GM21381 (cell line): ENCODE results near the gene NFKBIB.
"Not testable (repeated sequence)": the region's sequence is repeated elsewhere in the genome, so short reads cannot be mapped to it uniquely, and the experiment has no call there.

Source experiments
- ATAC-seq: cut with Tn5 transposase; IDR thresholded peaks from one replicate; pipeline ENCODE4 v1.9.1; 2021; ENCODE audit warnings: mild to moderate bottlenecking, moderate library complexity; ENCODE audit not compliant: unreplicated experiment

The NFKBIB gene

GRCh38 chr19:38899447-38900201 lies at the start of gene NFKBIB, which contains the start of gene SIRT2:
NFKBIB (plus strand) TSS chr19:38899969; CDS start chr19:38900033, 64 bp downstream.
SIRT2 (minus strand) TSS chr19:38899618; CDS start chr19:38899521, 97 bp downstream.
- ATAC-seq, result peak; percentile 89

- peak; percentile 61 for ATAC-seq
Measured at GRCh38 chr19:38850436-38850975, 49.3 kb upstream of the NFKBIB start.

DNA sequence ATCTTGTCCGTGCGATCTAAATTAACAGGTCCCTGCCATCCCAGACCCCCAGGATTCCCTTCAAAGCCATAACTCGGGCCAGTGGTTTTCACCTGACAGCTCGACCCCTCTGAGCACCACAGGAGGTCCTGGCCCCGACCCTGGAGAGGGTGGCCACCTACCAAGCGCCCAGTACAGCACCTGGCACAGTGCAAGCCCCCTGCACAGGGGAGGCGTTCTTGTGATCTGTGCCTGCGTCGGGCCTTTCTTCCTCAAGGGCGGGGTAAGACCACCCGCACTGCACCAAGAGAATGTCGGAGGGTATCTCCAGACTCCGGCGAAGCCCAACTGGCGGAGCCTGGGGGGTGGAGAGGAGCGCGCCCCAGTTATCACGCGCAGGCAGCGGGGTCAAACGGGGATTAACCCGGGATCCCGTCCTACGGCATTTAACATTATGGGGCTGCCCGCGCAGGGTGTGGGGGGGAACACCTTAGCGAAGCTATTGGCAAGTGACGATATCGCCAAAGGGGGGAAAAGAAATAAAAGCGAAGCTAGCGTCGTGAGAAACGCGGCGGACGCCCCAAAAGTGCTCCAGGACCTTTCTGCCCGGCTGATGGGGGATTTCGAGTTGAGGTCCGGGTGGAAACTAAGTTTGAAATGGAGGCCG lies 48.7 kb upstream of the NFKBIB start:
- no peak for ATAC-seq

GRCh38 chr19:38851622-38852230 lies 48.0 kb upstream of the NFKBIB start:
- ATAC-seq, result peak; percentile 20

GRCh38 chr19:38852231-38853044 lies 47.3 kb upstream of the NFKBIB start:
- ATAC-seq, result no peak

GRCh38 chr19:38853214-38853613 lies 46.6 kb upstream of the NFKBIB start:
- ATAC-seq, result no peak

- ATAC-seq, result not testable (repeated sequence)
Measured at GRCh38 chr19:38854961-38855360, 44.8 kb upstream of the NFKBIB start.

GRCh38 chr19:38855751-38856150 lies 44.0 kb upstream of the NFKBIB start:
- ATAC-seq, result not testable (repeated sequence)

DNA sequence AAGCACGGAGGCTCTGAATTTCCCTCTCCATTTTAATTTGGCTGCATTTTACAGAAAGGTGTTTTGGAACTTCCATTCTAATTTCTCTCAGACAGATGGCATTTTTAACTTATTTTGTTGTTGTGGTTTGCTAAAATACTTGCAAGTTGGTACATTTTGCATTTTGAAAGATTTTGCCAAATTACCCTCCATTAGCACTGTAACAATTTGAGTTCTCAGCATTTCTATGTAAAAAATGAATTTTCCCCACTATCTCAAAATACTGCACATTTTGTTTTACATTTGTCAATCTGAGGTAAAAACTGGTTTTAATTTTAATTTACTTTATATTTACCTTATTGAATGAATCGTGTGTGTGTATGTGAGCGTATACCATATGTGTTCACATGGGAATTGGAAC lies 43.0 kb upstream of the NFKBIB start:
- no peak for ATAC-seq

DNA sequence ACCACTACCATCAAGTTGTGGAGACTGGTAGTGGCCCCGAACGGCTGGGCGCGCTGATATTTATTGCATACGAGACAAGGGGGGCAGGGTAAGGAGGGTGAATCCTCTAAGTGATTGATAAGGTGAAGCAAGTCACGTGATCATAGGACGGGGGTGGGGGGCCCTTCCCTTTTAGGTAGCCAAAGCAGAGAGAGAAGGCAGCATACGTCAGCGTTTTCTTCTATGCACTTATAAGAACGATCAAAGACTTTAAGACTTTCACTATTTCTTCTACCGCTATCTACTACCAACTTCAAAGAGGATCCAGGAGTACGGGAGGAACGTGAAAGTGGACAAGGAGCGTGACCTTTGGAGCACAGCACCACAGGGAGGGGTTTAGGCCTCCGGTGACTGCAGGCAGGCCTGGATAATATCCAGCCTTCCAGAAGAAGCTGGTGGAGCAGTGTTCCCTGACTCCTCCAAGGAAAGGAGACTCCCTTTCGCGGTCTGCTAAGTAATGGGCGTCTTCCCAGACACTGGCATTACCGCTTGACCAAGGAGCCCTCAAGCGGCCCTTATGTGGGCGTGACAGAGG lies 40.1 kb upstream of the NFKBIB start:
- not testable (repeated sequence) for ATAC-seq

GRCh38 chr19:38861368-38861767 lies 38.4 kb upstream of the NFKBIB start:
- no peak for ATAC-seq

- no peak for ATAC-seq
Measured at GRCh38 chr19:38862321-38863059, 37.3 kb upstream of the NFKBIB start.

GRCh38 chr19:38867171-38867780 lies 32.5 kb upstream of the NFKBIB start:
- ATAC-seq, result no peak

DNA sequence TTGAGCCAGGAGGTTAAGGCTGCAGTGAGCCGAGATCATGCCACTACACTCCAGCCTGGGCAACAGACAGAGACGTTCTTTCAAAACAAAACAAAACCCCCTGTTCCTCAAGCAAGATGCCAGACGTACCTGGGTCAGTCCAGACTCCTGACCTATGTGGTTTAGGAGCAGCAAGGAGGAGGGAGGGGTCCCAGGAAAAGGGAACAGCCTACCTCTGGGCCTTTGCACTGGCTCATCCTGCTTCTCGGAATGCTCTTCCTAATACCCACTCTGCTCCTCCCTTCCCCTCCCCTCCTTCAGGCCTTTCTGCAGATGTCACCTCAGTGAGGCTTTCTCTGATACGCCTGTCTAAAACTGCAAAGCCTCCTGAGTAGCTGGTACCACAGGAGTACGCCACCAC lies 31.2 kb upstream of the NFKBIB start:
- no peak for ATAC-seq

DNA sequence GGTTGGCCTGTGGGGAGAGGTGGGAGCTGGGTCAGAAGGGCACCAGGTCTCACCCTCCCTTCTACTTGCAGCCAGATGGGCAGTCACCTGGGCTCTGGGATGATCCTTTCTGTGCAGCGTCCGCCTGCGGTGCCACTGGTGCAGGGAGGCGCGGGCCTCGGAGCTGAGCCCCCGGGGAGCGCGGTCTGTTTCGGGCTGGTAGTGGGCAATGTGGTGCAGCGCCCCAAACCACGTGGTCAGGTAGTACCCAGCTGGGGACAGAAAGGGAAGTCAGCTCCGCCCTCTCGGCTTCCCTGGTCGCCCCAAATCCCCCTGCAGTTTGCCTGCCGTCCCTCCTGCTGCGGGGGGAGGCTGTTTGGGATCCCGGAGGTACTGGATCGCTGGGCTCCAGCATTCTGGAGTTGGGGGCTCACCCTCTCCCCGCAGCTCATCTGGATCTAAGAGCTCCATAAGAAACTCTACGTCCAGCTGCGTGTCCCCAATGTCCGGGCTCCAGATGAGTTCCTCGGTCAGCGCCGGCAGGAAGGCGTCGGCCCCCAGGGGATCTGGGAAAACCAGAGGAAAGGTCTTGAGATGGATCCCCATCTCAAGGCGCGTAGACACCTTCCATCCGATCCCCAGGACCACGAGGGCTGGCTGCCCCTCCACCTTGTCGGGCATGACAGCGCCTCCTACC lies 30.5 kb upstream of the NFKBIB start:
- ATAC-seq, result no peak

DNA sequence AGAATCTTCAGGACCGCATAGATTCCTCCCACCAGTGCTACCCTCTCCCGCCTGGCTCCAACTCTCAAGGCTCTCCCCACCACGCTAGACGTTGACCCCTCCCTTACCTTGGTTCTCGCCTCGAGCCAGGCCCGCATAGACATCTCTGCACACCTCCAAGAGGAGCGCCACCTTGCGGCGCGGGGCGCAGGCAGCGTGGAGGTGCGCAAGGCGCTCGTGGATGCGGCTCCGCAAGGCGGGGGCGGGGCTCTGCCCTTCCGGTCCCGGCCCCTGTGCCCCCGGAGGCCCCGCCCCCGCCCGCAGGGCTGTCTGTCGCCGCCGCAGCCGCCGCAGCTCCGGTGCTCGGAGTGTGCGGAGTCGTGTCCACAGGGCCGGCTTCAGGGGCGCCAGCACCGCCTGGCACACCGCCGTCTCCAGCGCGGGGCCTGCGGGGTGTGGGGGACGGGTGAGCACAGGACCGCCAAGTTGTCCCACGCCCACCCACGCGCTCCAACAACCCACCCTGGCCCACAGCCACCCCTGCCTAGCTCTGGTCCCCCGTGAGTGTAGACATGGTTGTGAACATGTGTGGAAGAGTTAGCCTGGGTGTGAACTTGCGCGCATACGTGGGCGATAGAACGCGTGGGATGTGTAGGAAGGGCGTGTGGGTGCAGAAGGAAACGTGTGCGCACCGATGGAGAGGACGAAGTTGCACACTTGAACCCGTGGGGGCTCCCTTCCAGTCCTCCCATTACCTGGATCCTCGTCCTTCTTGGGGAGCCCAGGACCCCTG lies 29.7 kb upstream of the NFKBIB start:
- ATAC-seq, result peak; percentile 62

DNA sequence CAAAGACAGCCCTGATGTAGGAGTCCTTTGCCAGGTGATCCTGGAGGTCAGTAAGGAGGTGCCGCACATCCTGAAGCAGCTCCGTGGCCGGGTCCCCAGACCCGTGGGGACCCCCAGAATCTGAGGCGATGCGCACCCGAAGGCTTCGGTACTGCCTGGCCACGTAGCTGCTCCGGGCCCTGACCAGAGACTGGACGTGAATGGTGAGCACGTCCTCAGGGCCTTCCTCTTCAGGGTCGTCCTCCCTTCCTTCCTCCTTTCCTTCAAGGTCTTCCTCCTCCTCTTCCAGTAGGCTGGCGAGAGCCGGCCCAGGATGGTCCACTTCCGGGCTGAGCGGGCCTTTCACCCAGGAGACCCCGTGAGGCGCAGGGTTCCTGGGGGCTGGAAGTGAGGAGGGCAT lies 29.2 kb upstream of the NFKBIB start:
- no peak for ATAC-seq

- ATAC-seq, result not testable (repeated sequence)
Measured at GRCh38 chr19:38873400-38873799, 26.4 kb upstream of the NFKBIB start.
